ENCODE measurements around the gene SIM1.

Gene SIM1

DNA sequence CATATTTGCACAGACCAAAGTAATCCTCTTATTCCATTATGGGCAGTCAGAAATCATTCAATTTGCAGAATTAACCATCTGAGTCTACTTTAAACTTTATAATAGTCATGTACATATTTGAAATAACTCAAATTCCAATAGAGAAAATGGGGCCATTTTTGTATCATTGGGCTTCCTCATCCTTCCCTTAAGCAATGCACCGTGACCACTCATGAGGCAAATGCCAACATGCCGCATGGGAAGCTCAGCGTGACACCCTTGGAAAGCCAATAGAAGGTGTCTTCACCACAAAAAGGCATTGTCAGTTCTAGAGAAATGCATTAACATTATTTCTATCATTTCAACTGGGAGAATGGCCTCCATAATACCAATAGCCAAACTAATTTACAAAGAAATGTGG lies 38.5 kb downstream of the SIM1 start:
- DNase-seq: no peak

DNA sequence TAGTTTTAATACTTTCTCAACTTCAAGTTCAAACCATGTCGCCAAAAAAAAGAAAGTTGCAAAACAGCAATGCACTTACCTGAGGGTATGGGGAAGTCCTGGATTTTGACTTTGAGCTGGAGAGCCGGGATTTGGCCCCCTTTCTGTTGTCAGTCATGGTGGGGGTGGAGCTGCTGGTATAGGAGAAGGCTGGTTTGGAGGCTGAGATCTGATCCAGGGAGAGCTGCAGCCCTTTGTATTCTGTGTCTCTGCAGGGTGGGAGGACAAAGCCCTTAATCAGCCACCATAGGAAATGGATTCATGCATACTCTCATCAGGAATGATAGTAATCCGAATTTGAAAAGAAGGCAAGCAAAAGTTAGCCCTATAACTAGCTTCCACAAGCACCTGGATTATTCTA lies 44.0 kb downstream of the SIM1 start:
- DNase-seq: no peak

DNA sequence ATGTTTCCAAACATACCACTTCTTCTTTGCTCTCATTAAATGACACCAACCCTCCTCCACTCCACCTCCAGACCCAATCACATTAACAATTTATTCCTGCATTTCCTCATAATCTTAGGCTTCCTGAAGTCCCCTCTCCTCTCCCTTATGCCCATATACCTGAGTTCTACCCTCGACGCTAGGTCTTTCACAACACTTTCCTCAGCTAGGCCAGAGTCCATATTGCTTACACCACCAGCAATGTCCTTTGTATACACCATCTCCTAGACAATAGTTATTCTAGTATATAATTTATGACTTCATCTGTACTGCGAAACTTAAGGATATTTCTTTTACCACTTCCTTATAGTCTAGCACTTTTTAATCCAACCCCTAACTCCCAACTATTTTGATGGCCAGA lies 47.7 kb downstream of the SIM1 start:
- no peak for DNase-seq

DNA sequence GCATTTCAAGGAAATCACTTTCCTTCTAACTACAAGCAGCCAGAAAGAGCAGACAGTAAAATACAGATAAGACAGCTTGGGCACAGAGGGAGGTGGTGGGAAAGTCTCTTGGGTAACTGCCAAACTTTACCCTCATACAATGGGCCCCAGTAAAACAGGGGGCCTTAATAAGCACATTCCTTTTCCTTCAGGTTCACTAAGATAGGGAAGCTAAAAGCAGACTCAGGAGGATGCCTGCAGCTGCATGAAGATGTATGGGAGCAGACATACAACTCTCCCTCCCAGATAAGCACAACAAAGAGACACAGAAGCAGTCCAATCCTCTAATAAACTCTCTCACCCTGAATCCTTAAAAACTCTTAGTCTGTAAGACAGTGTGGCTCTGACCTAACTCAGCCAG lies 49.0 kb downstream of the SIM1 start:
- DNase-seq: no peak

GRCh38 chr6:100412872-100413271 lies 51.8 kb downstream of the SIM1 start:
- no peak for DNase-seq

DNA sequence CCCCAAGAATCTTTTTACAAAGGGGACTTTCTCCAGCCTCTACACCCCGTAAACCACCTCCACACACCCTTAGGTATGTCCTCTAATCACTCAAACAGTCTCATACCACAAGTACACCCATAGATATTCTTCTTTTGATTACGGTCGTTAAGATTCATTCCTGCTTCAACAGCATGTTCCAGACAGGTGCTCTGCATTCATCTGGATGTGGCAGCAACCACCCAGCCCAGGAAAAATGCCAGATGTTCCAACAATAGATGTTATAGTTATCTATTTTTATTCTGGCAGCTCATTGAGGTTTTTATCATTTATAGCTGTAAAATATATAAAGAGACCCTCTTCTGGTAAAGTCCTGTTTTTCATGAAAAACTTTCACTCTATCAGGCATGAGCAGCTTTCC lies 60.7 kb downstream of the SIM1 start:
- DNase-seq: no peak

- no peak for DNase-seq
These were observed 71.2 kb downstream of the SIM1 start for GRCh38 chr6:100393493-100393892.

DNA sequence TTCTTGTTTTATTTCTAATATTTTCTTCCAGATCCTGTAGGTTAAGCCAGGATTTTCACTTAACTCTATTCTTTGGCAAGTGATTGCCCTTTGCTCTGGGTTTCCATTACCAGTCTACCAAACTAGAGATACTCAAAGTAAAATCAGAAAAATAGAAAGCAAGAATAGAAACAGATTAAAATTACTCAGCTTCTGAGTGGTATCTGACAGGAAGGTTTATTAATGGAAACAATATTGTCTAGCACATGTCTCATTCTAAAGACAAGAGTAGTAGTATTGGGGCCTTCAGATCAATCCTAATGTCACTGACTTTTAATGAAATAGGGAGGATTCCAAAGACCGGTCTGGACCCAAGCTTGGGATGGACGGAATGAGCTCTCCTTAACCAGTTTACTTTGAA lies 72.3 kb downstream of the SIM1 start:
- no peak for DNase-seq

DNA sequence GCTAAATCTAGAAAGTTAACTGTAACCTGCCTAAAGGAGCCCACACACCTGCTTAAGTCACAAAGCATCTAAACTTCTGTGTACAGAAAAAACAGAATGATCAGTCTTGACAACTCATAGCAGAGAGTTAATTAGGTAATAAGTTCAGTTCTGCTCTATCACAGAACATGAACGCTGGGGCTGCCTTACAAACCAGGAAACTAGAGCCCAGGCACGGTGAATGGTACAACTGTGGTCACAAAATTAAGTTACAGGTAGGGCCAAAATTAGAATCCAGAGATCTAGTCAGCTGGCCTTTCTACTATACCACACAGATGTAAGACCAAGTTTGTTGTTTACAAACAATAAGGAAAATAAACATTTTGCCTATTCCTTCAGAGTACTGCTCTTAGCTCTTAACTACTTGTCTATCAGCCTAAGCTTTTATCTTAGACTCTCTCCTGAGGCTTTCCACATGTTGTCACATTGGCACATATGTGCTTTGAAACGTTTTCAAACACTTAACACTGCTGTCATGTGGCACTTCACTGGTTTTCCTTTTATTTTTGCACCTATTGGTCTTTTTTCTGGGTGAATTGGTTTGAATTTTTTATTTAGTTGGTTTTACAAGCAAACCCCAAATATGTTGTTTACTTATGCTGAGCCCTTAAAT lies 75.7 kb downstream of the SIM1 start:
- no peak for DNase-seq

- no peak for DNase-seq
These were observed 81.9 kb downstream of the SIM1 start for GRCh38 chr6:100382767-100383195.

DNA sequence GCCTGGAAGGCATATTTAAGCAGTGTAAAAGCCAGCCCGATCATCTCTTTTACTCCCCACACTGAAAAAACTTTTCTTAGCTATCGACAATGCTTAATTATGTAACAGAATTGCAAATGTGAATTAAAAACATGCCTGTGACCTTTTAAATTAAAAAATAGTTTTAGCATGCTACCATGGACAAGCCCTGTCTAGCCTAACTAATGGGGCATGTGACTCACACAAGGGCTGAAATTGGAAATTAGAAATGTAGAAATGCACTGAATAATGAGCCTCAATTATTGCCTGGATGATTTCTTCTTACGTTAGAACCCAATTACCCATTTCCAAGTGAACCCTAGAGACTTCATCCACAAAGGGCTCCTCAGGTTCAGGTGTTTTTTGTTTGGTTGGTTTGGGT lies 82.7 kb downstream of the SIM1 start:
- no peak for DNase-seq

DNA sequence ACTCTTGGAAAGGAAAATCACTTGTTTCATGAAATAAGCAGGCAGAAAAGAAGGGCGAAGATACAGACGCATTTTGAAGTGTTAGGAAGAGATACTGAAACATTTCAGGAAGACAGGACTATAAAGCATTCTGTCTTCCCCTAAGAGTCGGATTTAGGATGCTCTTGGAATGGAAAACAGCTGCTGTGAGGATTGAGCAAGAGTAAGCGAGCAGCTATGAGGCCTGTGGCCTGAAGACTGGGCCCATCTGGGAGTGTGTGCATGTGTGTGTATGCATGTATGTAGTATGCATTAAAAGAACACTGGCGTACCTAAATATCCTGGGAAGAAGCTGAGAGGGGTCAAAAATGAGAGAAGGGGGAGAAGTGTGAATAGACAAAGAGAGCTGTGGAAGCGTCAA lies 83.6 kb downstream of the SIM1 start:
- no peak for DNase-seq

- DNase-seq: no peak
These were observed 85.3 kb downstream of the SIM1 start for GRCh38 chr6:100379386-100379785.

- no peak for DNase-seq
These were observed 86.1 kb downstream of the SIM1 start for GRCh38 chr6:100378576-100378975.

- no peak for DNase-seq
These were observed 88.6 kb downstream of the SIM1 start for GRCh38 chr6:100376103-100376502.

DNA sequence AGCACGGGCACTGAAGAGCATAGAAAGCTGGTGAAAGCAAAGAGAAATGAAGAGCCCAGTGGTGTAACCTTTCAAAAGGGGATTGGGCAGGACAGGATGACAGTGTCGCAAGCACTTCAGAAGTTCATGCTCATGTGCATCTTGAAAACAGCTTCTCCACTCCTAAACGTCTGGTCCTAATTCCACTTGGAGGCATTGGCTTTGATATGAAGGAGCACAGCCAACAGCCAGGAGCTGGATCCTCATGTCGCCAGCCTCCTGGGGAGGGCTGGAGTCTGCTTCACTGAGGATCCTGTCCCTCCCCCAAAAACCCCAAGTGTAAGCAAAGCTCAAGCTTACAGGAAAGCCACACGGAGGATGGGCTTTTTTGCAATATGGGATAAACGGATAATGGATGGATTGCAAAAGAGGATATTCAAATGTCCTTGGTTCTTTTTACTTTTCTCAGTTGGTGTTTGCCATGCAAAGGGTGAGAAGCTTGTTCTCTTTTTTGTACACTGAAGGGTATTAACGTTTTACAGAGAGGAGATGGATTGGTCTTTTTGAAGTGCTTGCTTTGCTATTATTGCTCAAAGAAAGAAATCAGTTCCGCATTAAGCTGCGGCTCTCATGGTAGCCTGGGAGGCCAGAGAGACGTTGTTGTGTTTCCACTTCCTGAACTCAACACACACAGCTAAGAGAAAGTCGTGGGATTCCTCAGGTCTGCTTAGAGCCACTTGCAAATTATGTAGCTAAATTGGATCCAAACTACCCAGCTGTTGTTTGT lies 92.2 kb downstream of the SIM1 start:
- no peak for DNase-seq

DNA sequence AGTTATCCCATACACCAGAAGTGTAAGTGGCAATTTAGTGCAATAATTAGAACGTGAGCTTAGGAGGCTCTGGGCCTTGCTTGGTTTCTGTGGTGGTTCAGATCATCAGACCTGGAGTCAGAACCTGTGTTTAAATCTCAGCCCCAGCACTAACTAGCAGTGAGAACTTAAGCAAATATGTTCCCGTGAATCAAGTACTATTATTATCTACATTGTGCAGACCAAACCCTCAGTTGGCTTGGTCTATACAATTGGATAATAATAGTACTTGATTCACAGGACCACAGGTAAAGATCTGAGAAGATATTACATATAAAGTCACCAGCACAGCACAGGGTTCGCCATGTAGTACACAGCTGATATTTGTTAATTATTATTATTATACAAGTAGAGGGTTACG lies 93.1 kb downstream of the SIM1 start:
- DNase-seq: no peak

GRCh38 chr6:100370265-100370664 lies 94.5 kb downstream of the SIM1 start:
- peak; percentile 19 for DNase-seq

DNA sequence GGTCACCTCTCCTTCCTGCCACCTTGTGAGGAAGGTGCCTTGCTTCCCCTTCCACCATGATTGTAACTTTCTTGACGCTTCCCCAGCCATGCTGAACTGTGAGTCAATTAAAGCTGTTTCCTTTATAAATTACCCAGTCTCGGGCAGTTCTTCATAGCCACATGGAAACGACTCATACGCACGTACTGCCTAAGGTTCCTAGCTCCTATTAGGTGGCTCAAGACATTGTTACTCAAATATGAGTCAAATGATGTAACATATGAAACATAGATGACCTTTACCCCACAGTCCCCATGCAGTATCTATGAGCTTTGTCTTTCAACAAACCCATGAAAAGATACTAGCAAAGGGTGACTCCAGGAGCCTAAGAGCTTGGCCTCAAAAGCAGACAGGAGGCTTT lies 98.3 kb downstream of the SIM1 start:
- DNase-seq: no peak

GRCh38 chr6:100363651-100364050 lies 101.1 kb downstream of the SIM1 start:
- no peak for DNase-seq

GRCh38 chr6:100354736-100355641 lies 109.7 kb downstream of the SIM1 start:
- DNase-seq: peak; percentile 24

DNA sequence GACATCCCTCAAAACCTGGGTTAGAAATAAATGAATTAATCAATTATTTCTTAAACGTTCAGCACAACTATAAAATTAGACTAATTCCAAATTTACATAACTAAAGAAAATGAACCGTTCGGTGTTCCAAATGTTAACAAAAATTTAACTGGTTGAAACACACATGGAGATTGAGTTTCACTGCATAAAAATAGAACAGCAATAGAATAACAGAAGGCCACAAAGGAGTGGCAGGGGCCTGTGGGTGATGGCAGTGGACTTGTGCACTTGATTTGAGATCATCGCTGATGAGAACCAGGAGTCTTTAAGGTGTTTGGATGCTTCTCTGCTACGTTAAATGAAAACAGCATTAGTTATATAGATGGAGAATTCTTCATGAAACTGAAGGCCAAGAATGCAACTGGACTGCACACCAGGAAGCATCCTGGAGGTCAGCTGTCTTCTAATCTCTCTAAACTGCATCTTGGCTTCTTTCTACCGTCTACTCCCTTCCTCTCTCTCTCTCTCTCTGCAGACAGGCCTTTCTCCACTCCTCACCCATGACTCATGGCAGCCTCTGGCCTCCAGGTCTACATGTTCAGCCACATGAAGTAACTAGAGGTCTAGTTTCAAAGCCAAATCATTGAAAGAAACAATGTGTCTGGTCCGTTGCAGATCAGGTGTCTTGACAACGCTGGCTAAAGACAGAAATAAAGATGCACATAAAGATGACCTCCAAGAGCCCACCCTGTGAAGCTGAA lies 111.3 kb downstream of the SIM1 start:
- no peak for DNase-seq

DNA sequence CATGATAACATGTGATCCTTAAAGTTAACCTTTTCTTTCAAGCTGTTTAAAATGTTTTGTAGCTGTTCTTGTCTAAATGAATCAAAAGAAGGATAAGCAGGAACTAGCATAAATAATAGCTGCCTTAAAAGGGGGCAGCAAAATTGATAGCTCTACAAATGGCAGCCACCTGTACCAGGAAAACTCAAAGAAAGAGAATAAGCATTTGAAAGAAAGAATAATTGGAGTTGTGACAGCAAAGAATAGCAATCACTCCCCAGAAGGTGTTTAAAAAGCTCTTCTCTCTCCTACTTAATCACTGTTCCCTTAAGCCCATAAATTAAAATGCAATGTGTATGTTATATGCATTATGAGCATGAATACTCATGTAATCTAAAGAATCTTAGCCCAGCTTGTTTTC lies 114.6 kb downstream of the SIM1 start:
- DNase-seq: no peak
